Measurements from ENCODE around the gene CYFIP2.

CYFIP2 gene

GRCh38 chr5:157263496-157264090, 2.3 kb upstream of the CYFIP2 start:
- Histone ChIP-seq H3K4me3 (ENCODE audit: low read depth in 1 of 2, low read length in 2 of 2) (no peak overlapping the region), H3K36me3 (ENCODE audit: control insufficient read depth in 1 of 2, insufficient read depth in 2 of 2, low read length in 2 of 2) (no peaks in the 10 kb centered on the region), H3K27me3 (ENCODE audit: low read depth, low read length) (no peaks in the 10 kb centered on the region), H3K4me1 (ENCODE audit: control insufficient read depth in 1 of 2, insufficient read depth in 2 of 2, low read length in 2 of 2) (peaks cover 0 to 9% of the 10 kb centered on the region in 2 donors), H3K9me3 (ENCODE audit: control insufficient read depth in 1 of 2, low read length in 2 of 2) (no peaks in the 10 kb centered on the region), H3K27ac (ENCODE audit: low read length) (no peak overlapping the region)

GRCh38 chr5:157266286-157267007, 524 bp downstream of the CYFIP2 start:
- H3K27me3 ChIP-seq (ENCODE audit: low read depth, low read length) = no peaks in the 10 kb centered on the region
- H3K27ac ChIP-seq (ENCODE audit: low read length) = no peak overlapping the region

GRCh38 chr5:157267025-157267424, 1.1 kb downstream of the CYFIP2 start:
- Histone ChIP-seq H3K4me3 (ENCODE audit: low read depth in 1 of 2, low read length in 2 of 2) (peak overlapping the region; percentile 46 to 76), H3K36me3 (ENCODE audit: control insufficient read depth in 1 of 2, insufficient read depth in 2 of 2, low read length in 2 of 2) (no peaks in the 10 kb centered on the region), H3K4me1 (ENCODE audit: control insufficient read depth in 1 of 2, insufficient read depth in 2 of 2, low read length in 2 of 2) (peaks cover 0 to 9% of the 10 kb centered on the region in 2 donors), H3K27me3 (ENCODE audit: low read depth, low read length) (no peaks in the 10 kb centered on the region), H3K27ac (ENCODE audit: low read length) (no peak overlapping the region), H3K9me3 (ENCODE audit: control insufficient read depth in 1 of 2, low read length in 2 of 2) (no peaks in the 10 kb centered on the region)

More at GRCh38 chr5:157266286-157267007, 524 bp downstream of the CYFIP2 start:
- Histone ChIP-seq H3K36me3 (ENCODE audit: control insufficient read depth in 1 of 2, insufficient read depth in 2 of 2, low read length in 2 of 2) (no peaks in the 10 kb centered on the region), H3K9me3 (ENCODE audit: control insufficient read depth in 1 of 2, low read length in 2 of 2) (no peaks in the 10 kb centered on the region), H3K4me1 (ENCODE audit: control insufficient read depth in 1 of 2, insufficient read depth in 2 of 2, low read length in 2 of 2) (peaks cover 0 to 9% of the 10 kb centered on the region in 2 donors), H3K4me3 (ENCODE audit: low read depth in 1 of 2, low read length in 2 of 2) (peak overlapping the region; percentile 46 to 76)

- Histone ChIP-seq H3K4me3 (ENCODE audit: low read depth in 1 of 2, low read length in 2 of 2) (no peak overlapping the region), H3K9me3 (ENCODE audit: control insufficient read depth in 1 of 2, low read length in 2 of 2) (no peaks in the 10 kb centered on the region), H3K27me3 (ENCODE audit: low read depth, low read length) (no peaks in the 10 kb centered on the region), H3K27ac (ENCODE audit: low read length) (no peak overlapping the region), H3K36me3 (ENCODE audit: control insufficient read depth in 1 of 2, insufficient read depth in 2 of 2, low read length in 2 of 2) (no peaks in the 10 kb centered on the region), H3K4me1 (ENCODE audit: control insufficient read depth in 1 of 2, insufficient read depth in 2 of 2, low read length in 2 of 2) (peaks cover 0 to 9% of the 10 kb centered on the region in 2 donors)
Observed at GRCh38 chr5:157267761-157268480, 2.0 kb downstream of the CYFIP2 start.

- no peaks in the 10 kb centered on the region for H3K9me3 ChIP-seq (ENCODE audit: control insufficient read depth in 1 of 2, low read length in 2 of 2)
- H3K36me3 ChIP-seq (ENCODE audit: control insufficient read depth in 1 of 2, insufficient read depth in 2 of 2, low read length in 2 of 2) = no peaks in the 10 kb centered on the region
- peaks cover 0 to 9% of the 10 kb centered on the region in 2 donors for H3K4me1 ChIP-seq (ENCODE audit: control insufficient read depth in 1 of 2, insufficient read depth in 2 of 2, low read length in 2 of 2)
- no peak overlapping the region for H3K4me3 ChIP-seq (ENCODE audit: low read depth in 1 of 2, low read length in 2 of 2)
- no peaks in the 10 kb centered on the region for H3K27me3 ChIP-seq (ENCODE audit: low read depth, low read length)
- H3K27ac ChIP-seq (ENCODE audit: low read length) = no peak overlapping the region
Observed at GRCh38 chr5:157269165-157269671, 3.3 kb downstream of the CYFIP2 start.

GRCh38 chr5:157269761-157270272, 3.9 kb downstream of the CYFIP2 start:
- Histone ChIP-seq H3K36me3 (ENCODE audit: control insufficient read depth in 1 of 2, insufficient read depth in 2 of 2, low read length in 2 of 2) (no peaks in the 10 kb centered on the region), H3K9me3 (ENCODE audit: control insufficient read depth in 1 of 2, low read length in 2 of 2) (no peaks in the 10 kb centered on the region), H3K27me3 (ENCODE audit: low read depth, low read length) (no peaks in the 10 kb centered on the region), H3K4me1 (ENCODE audit: control insufficient read depth in 1 of 2, insufficient read depth in 2 of 2, low read length in 2 of 2) (peaks cover 0 to 9% of the 10 kb centered on the region in 2 donors), H3K27ac (ENCODE audit: low read length) (no peak overlapping the region), H3K4me3 (ENCODE audit: low read depth in 1 of 2, low read length in 2 of 2) (no peak overlapping the region)

GRCh38 chr5:157270771-157271170, 4.8 kb downstream of the CYFIP2 start:
- H3K27me3 ChIP-seq (ENCODE audit: low read depth, low read length) = no peaks in the 10 kb centered on the region
- H3K27ac ChIP-seq (ENCODE audit: low read length) = no peak overlapping the region
- H3K36me3 ChIP-seq (ENCODE audit: control insufficient read depth in 1 of 2, insufficient read depth in 2 of 2, low read length in 2 of 2) = no peaks in the 10 kb centered on the region
- peaks cover 0 to 4% of the 10 kb centered on the region in 2 donors for H3K4me1 ChIP-seq (ENCODE audit: control insufficient read depth in 1 of 2, insufficient read depth in 2 of 2, low read length in 2 of 2)
- H3K9me3 ChIP-seq (ENCODE audit: control insufficient read depth in 1 of 2, low read length in 2 of 2) = no peaks in the 10 kb centered on the region
- no peak overlapping the region for H3K4me3 ChIP-seq (ENCODE audit: low read depth in 1 of 2, low read length in 2 of 2)

GRCh38 chr5:157271740-157272271, 5.9 kb downstream of the CYFIP2 start:
- H3K4me3 ChIP-seq (ENCODE audit: low read depth in 1 of 2, low read length in 2 of 2) = no peak overlapping the region
- no peaks in the 10 kb centered on the region for H3K27me3 ChIP-seq (ENCODE audit: low read depth, low read length)
- no peaks in the 10 kb centered on the region for H3K4me1 ChIP-seq (ENCODE audit: control insufficient read depth in 1 of 2, insufficient read depth in 2 of 2, low read length in 2 of 2)
- peak overlapping the region; percentile 5 for H3K27ac ChIP-seq (ENCODE audit: low read length)
- no peaks in the 10 kb centered on the region for H3K9me3 ChIP-seq (ENCODE audit: control insufficient read depth in 1 of 2, low read length in 2 of 2)
- H3K36me3 ChIP-seq (ENCODE audit: control insufficient read depth in 1 of 2, insufficient read depth in 2 of 2, low read length in 2 of 2) = no peaks in the 10 kb centered on the region

GRCh38 chr5:157273131-157273556, 7.2 kb downstream of the CYFIP2 start:
- Histone ChIP-seq H3K27ac (ENCODE audit: low read length) (no peak overlapping the region), H3K4me1 (ENCODE audit: control insufficient read depth in 1 of 2, insufficient read depth in 2 of 2, low read length in 2 of 2) (no peaks in the 10 kb centered on the region), H3K9me3 (ENCODE audit: control insufficient read depth in 1 of 2, low read length in 2 of 2) (no peaks in the 10 kb centered on the region), H3K4me3 (ENCODE audit: low read depth in 1 of 2, low read length in 2 of 2) (no peak overlapping the region), H3K27me3 (ENCODE audit: low read depth, low read length) (no peaks in the 10 kb centered on the region), H3K36me3 (ENCODE audit: control insufficient read depth in 1 of 2, insufficient read depth in 2 of 2, low read length in 2 of 2) (no peaks in the 10 kb centered on the region)

GRCh38 chr5:157275403-157275802, 9.5 kb downstream of the CYFIP2 start:
- Histone ChIP-seq H3K9me3 (ENCODE audit: control insufficient read depth in 1 of 2, low read length in 2 of 2) (no peaks in the 10 kb centered on the region), H3K27me3 (ENCODE audit: low read depth, low read length) (no peaks in the 10 kb centered on the region), H3K36me3 (ENCODE audit: control insufficient read depth in 1 of 2, insufficient read depth in 2 of 2, low read length in 2 of 2) (no peaks in the 10 kb centered on the region), H3K4me1 (ENCODE audit: control insufficient read depth in 1 of 2, insufficient read depth in 2 of 2, low read length in 2 of 2) (no peaks in the 10 kb centered on the region), H3K4me3 (ENCODE audit: low read depth in 1 of 2, low read length in 2 of 2) (no peak overlapping the region), H3K27ac (ENCODE audit: low read length) (no peak overlapping the region)
